HG03103 (cell line): Measurements from ENCODE around the gene DCAF11.

Experiments
- ATAC-seq: cut with Tn5 transposase; IDR thresholded peaks from one replicate; pipeline ENCODE4 v1.9.1; 2021; ENCODE audit warnings: low read depth; ENCODE audit not compliant: unreplicated experiment

The DCAF11 gene

DNA sequence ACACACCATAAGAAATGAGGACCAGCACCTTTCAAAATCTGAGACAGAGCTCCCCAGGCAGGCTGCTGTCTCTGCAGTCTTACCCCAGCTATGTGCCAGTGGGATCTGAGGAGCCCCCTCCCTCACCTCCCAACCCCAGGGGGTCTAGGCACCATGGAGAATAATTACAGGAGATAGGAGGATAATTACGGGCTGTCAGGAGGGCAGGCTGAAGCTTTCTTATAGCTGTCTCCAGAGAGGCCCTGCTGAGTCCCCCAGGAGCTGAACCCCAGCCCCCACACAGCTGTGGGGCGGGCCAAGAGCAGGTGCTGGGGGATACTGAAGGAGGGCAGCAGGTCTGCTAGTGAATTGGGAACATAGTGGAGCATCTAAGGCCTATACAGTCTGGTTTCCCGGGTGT is 36.4 kb upstream of the DCAF11 start:
- no peak for ATAC-seq

- ATAC-seq: no peak
These were observed 35.0 kb upstream of the DCAF11 start for GRCh38 chr14:24079491-24080141.

- ATAC-seq: no peak
These were observed 34.4 kb upstream of the DCAF11 start for GRCh38 chr14:24080142-24080530.

DNA sequence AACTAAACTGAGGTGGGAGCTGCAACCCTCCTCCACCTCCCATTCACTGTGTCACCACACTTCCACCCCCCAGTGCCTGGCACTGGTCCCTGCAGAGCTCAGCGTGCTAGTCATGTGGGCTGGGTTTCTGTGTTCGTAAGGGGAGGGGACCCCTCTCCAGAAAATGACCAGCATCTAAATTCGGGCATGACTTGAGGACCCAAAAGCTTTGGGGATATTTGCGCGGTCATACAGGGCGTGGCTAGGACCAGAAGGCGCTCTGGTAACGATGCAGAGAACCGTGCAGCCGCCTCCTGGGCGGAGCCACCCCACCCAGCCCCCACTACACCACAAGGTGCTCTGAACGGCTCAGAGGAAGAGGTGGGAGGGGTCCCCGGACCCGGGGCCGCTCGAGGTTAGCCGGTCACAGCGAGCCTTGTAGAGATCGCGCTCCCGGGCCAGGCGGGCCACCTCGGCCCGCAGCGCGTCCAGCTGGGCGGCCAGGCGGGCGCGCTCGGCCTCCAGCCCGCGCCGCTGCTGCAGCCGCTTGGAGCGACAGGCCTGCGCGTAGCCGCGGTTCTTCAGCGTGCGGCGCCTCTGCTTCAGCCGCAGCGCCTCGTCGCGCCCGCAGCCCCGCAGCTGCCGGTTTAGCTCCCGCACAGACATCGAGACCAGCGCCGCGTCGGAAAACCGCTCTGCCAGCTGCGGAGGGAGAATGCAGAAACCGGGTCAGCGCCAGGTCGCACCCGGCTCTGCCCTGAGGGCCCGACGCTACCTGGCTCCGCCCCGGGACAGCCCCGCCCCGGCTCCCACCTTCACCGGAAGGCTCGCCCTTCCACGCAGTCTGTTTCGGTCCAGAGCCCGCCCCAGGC is 33.5 kb upstream of the DCAF11 start:
- peak; percentile 83 for ATAC-seq

- no peak for ATAC-seq
These were observed 32.8 kb upstream of the DCAF11 start for GRCh38 chr14:24081739-24082211.

GRCh38 chr14:24082411-24083080 is 32.0 kb upstream of the DCAF11 start:
- no peak for ATAC-seq

DNA sequence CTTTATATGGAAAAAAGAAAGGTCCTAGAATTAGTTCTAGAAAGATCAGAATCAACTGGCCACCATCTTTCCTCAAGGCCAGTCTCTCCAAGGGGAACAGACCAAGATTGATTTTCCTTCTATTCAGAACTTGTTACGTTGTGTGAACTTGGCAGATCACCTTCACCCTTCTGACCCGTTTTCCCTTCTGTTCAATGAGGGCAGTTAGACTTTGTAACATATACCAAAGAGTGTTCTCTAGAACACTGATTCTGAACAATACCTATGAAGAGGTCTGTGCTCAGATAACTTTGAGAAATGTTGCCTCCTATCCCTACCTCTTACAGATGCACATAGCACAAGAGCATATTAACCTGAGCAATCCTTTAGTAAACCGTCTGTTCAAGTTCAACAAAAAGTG is 31.1 kb upstream of the DCAF11 start:
- ATAC-seq: no peak

DNA sequence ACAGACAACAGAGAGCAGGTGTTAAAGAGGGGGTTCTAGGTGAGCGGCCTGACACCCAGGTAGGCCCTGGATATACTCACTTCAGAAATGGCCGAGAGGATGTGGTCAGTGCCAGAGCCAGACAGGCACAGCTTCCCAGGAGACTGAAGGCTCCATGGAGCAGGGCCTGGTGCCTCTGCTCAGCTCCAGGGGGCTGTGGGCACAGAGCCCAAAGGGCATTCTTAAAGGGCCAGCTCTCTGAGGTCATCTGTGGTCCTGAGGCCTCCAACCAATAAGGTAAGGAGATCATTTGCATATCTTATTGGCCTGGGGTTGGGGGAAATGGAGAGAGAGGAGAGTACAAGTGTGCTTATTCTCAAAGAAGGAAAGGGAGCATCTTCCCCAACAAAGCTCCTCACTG is 30.1 kb upstream of the DCAF11 start:
- ATAC-seq: no peak

DNA sequence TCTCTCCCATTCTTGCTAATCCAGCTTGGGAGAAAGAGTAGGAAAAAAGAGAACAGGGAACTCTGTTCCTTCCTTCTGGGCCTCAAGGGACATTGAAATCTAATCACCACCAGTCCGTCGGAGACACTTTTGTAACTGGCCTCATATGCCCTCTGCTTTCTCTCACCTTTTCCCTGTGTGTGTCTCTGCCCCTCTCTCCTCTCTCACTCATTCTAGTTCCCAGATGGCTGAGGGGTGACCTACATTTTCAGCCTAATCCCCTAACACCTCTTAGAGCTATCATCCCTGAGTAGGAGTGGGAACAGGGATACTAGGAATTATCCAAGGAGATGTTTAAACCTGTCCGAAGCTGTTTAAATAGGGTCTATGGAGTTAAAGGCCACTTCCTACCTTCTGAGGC is 29.4 kb upstream of the DCAF11 start:
- ATAC-seq: no peak

- ATAC-seq: no peak
These were observed 28.2 kb upstream of the DCAF11 start for GRCh38 chr14:24086193-24086955.

DNA sequence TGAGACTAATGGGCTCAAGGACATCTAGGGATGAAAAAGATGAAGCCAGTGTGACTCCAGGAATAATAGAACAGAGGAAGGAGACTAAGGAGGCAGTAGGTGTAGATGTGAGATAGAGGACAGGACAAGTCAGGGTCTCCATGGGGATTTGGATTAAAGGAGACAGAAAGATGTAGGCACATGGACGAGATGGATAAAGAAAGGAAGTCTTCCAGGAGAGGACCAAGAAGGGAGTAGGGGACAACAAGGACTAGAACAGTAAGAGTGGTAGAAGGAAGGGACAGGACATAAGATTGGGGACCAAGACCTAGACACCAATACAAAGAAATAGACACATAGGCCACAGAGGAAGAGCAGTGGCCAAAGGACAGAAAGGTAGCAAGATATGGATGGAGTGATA is 27.6 kb upstream of the DCAF11 start:
- no peak for ATAC-seq

GRCh38 chr14:24088095-24088494 is 26.5 kb upstream of the DCAF11 start:
- ATAC-seq: no peak

DNA sequence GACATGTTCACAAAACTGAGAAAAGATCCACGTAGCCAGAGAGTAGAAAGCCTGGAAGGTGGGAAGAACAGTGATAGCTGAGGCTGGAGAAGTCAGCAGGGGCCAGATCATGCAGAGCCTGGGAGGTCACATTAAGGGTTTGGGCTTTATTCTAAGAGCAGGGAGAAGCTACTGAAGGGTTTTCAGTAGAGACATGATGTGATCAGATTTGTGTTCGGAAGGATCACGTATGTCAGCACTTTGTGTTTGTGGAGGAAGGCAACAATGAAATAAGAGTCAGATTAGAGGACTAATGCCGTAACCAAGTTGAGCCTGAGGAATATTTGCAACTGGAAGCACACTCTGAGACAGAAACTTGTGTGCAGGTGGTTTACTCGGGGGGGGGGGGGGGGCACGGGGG is 24.7 kb upstream of the DCAF11 start:
- no peak for ATAC-seq

DNA sequence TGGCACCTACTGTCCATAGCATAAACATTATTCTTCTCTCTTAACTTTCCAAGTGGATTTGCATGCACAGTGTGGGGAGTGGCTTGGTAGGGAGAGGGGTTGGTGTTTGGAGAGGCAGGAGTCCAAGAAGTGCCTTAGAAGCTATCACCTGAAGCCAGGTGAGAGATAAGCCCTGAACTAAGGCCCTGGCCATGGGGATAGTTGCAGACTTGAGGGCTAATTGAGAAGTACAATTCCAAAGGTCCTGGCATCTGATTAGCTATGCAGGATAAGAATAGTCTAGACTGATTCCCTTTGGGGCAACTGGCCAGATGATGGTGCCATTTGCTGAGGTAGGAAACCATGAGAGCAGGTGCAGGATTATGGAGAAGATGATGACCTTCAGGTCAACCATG is 22.5 kb upstream of the DCAF11 start:
- ATAC-seq: no peak

GRCh38 chr14:24092505-24093206 is 21.9 kb upstream of the DCAF11 start:
- ATAC-seq: no peak

- no peak for ATAC-seq
These were observed 21.2 kb upstream of the DCAF11 start for GRCh38 chr14:24093207-24093900.

GRCh38 chr14:24093901-24094840 is 20.4 kb upstream of the DCAF11 start, which contains the start of gene PCK2:
TSS of gene PCK2 (plus strand) at chr14:24094311. CDS start at chr14:24094406, 95 bp downstream.
- ATAC-seq: peak; percentile 44

- no peak for ATAC-seq
These were observed 19.7 kb upstream of the DCAF11 start for GRCh38 chr14:24094841-24095270.
